GM10266 (cell line): ENCODE data around the gene TMEM255B.

ENCODE experiments used
- DNase-seq: peaks from one replicate; pipeline ENCODE4 v3.0.0; 2012; ENCODE audit errors: extremely low spot score
- CTCF ChIP-seq: IDR thresholded peaks from 2 replicates; pipeline ENCODE4 v1.5.1; 2012; ENCODE audit warnings: mild to moderate bottlenecking, low read depth; ENCODE audit not compliant: control insufficient read depth, insufficient read depth; ENCODE audit errors: missing control alignments

TMEM255B gene

GRCh38 chr13:113801289-113801961, 42.4 kb downstream of the TMEM255B start:
- no peak for DNase-seq
- no peak for TF ChIP-seq CTCF

GRCh38 chr13:113802090-113802531, 43.1 kb downstream of the TMEM255B start:
- TF ChIP-seq CTCF = no peak
- no peak for DNase-seq

- TF ChIP-seq CTCF = no peak
- DNase-seq = no peak
Observed at GRCh38 chr13:113802761-113803160, 43.7 kb downstream of the TMEM255B start.

GRCh38 chr13:113803409-113804016, 44.5 kb downstream of the TMEM255B start:
- TF ChIP-seq CTCF = no peak
- DNase-seq = no peak

GRCh38 chr13:113804017-113804702, 45.1 kb downstream of the TMEM255B start:
- no peak for DNase-seq
- TF ChIP-seq CTCF = no peak

- TF ChIP-seq CTCF = no peak
Observed at GRCh38 chr13:113804703-113805430, 45.8 kb downstream of the TMEM255B start.

More at GRCh38 chr13:113804703-113805430, 45.8 kb downstream of the TMEM255B start:
- DNase-seq = no peak
